SU-DHL-6 (cell line): ENCODE data around the gene RAD51B.

Source experiments
- CTCF ChIP-seq: fragments of 200-600 bp; sonication (generic); IDR thresholded peaks from one replicate; pipeline ENCODE4 v1.5.1; 2017; ENCODE audit warnings: antibody characterized with exemption, mild to moderate bottlenecking, low read length, moderate library complexity; ENCODE audit not compliant: insufficient read depth, poor library complexity, severe bottlenecking
- EZH2phosphoT487 ChIP-seq: fragments of 200-600 bp; sonication (generic), shearing (Covaris generic); conservative IDR thresholded peaks from 2 replicates; pipeline ENCODE4 v1.6.1; 2018; ENCODE audit warnings: mild to moderate bottlenecking, antibody characterized with exemption, low read length, moderate library complexity, mixed read lengths

- TF ChIP-seq CTCF: no peak
- no peak for TF ChIP-seq EZH2phosphoT487
Observed at GRCh38 chr14:68598621-68599447, 779.3 kb downstream of the RAD51B start.
